Esophagus squamous epithelium (tissue), 4 donors: Measurements from ENCODE around the gene NISCH.

Experiments
- CTCF ChIP-seq, 6 experiments: fragments of 450-650 bp in 4 of 6; fragments of 200-600 bp in 2 of 6; sonication (generic) in 2 of 6; IDR thresholded peaks; one replicate each; pipeline ENCODE4 v1.5.1; 2016 to 2019; ENCODE audit warnings: antibody characterized with exemption in 6 of 6, mild to moderate bottlenecking in 4 of 6, moderate library complexity in 4 of 6
- POLR2A ChIP-seq, 4 donors: fragments of 450-650 bp; IDR thresholded peaks; one replicate each; pipeline ENCODE4 v1.6.1; 2017; ENCODE audit warnings: antibody characterized with exemption in 4 of 4, mild to moderate bottlenecking in 4 of 4, moderate library complexity in 3 of 4

- no peak for TF ChIP-seq CTCF (IDR thresholded peaks at IDR 0.05)
- no peak for TF ChIP-seq POLR2A (IDR thresholded peaks at IDR 0.05)
Observed at GRCh38 chr3:52429031-52429430, 26.4 kb upstream of the NISCH start.
